HS-27A (cell line): ENCODE results near the gene GON4L.
"Not testable (repeated sequence)": the region's sequence is repeated elsewhere in the genome, so short reads cannot be mapped to it uniquely, and the experiment has no call there.

Source experiments
- DNase-seq: peaks from one replicate; pipeline ENCODE4 v3.0.0-alpha.2; 2012; ENCODE audit warnings: low read depth, missing footprints

Gene GON4L

GRCh38 chr1:155856975-155857930, at the start of gene GON4L:
Gene GON4L (minus strand): TSS chr1:155857214. CDS start chr1:155853780, 3,434 bp downstream.
- DNase-seq, result peak; percentile 77

DNA sequence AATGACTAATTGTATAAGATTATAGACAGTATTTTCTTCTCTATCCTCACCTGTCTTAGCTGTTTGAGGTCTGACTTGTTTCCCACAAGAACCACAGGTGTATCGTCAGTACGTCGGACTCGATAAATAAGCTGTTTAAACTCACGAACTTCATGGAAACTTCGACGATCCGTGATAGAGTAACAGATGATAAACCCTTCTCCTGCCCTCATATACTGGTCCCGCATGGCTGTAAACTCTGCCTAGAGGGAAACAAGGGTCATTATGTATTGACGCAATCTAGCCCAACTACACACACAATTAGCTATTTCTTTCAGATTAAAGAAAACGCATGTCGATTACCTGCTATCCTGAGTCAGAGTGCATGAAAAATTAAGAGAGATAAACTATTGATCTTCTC, 47.2 kb upstream of the GON4L start:
- no peak for DNase-seq

DNA sequence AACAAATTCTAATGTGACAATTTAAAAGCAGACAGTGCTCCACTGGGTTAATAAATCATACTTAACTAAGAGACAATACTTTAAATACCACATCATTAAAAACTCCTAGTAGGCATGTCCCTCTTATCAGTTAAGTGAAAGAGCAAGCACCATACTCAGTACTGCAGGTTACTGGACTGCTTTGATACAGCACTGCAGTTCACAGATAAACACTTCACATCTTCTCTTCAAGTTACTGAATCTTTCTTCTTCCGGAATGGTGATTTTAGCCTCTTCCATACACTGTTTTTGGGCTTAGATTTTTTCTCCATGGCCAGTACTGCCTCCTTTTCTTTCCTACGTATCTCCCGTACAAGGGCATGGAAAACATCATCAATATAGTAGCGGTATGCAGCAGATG, 43.1 kb upstream of the GON4L start:
- no peak for DNase-seq

DNA sequence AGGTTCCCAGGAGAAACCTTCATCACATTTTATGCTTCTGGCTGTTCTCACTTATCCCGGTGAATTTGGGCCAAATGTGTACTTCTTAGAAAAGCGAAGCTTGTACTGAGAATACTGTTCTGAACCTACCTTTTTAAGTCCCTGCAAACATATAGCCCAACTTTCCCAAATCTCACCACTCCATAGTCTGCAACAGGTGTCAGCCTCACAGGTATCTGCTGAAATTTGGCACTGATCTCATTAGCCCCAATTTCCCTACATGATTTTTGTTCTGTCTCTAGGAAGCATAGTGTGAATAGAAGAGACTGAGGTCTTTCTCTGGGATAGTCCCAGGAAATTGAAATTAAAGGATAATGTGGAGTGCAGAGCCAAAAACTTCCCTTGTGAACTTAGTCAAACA, 42.7 kb upstream of the GON4L start:
- no peak for DNase-seq

- DNase-seq, result no peak
These were observed 41.9 kb upstream of the GON4L start for GRCh38 chr1:155898888-155899287.

GRCh38 chr1:155897746-155898145, 40.7 kb upstream of the GON4L start:
- DNase-seq, result no peak

- not testable (repeated sequence) for DNase-seq
These were observed 39.5 kb upstream of the GON4L start for GRCh38 chr1:155896476-155896875.

GRCh38 chr1:155895617-155896016, 38.6 kb upstream of the GON4L start:
- not testable (repeated sequence) for DNase-seq

- peak; percentile 71 for DNase-seq
These were observed 36.6 kb upstream of the GON4L start for GRCh38 chr1:155893389-155894142.

DNA sequence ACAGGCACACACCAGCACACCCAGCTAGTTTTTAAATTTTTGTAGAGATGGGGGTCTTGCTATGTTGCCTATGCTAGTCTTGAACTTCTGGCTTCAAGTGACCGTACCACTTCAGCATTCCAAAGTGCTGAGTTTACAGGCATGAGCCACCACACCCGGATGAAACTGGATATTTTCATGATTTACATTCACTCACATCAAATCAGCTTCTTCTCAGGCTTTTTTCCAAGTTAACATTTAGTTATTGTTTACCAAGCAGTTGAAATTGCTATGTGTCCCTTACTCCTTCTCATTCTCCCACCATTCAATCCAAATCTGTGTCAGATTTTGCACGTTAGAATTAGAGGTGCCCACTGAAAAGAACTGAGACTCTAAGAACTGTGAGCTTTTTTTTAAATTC, 35.8 kb upstream of the GON4L start:
- DNase-seq, result no peak

DNA sequence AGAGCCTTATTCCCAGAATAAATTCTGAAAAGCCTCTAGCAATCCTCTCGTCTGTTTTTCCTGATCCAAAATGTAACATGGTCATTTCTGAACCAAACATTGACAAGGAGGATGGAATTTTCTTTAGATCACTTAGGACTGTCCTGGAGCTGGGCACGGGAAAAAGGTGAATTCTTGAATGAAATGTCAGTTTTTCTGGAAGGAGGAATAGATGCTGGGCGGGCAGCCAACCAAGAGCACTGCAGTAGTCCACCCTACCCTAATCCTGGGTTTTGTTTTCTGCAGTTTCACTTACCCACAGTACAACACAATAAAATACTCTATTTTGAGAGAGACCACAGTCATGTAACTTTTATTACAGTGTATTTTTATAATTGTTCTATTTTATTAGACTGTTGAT, 33.2 kb upstream of the GON4L start:
- DNase-seq, result no peak

GRCh38 chr1:155889566-155889965, 32.6 kb upstream of the GON4L start:
- no peak for DNase-seq

DNA sequence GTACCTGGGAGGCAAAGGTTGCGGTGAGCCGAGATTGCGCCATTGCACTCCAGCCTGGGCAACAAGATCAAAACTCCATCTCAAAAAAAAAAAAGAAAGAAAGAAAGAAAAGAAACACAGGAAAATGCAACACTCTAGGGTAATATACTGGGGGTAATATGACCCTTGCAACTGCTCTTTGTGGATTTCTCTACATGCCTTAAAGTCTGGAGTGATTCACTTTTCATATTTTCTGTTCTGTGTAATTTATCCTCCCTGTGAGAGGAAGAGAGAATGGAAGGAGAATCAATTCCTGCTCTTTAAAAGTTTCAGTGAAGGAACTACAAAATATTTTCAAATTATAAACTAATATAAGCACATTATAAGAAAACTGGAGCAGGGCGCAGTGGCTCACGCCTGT, 31.5 kb upstream of the GON4L start:
- no peak for DNase-seq

- no peak for DNase-seq
These were observed 28.0 kb upstream of the GON4L start for GRCh38 chr1:155884982-155885381.

DNA sequence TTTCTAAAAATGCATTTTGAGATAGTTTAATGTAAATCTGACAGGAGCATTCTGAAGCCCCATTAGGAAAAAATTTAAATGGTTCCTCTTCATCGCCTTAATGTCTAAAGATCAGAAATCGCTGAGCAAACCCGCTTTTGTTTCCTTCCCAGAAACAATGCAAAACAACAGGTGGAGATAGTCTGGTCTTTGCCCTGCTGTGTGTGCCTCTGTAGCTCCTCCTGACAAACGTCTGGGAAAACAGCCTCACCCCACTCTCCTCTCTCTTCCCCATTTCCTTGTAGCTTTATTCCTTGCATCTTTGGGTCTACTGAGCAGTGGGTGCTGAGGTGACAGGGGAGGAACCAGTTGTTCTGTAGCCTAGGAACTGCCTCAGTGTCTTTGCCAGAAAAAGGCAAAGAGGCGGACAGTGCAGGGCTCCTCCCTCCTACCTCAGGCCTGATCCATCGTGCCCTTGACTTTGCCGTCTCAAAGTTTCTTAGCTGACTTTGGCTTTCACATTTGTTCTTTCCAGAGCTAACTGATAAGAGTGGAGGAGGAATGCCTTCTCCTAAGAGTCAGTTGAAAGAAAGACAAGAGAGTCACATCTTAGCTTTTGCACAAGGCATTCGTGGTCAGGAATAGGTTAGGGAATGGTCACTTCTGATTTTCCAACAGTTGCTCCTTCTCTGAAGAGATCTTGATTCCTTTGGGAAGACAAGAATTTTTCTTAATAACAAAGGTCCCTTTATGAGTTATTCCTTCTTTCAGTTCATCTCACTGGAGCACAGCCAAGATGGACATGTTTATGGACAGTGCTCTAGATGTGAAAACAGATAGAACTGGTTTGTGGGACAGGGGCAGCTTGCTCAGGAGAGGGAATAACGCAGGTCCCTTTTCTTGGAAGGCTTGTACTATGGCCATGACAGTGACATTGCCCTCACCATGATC, 27.3 kb upstream of the GON4L start:
- DNase-seq, result no peak

GRCh38 chr1:155882766-155883165, 25.8 kb upstream of the GON4L start:
- DNase-seq, result no peak

DNA sequence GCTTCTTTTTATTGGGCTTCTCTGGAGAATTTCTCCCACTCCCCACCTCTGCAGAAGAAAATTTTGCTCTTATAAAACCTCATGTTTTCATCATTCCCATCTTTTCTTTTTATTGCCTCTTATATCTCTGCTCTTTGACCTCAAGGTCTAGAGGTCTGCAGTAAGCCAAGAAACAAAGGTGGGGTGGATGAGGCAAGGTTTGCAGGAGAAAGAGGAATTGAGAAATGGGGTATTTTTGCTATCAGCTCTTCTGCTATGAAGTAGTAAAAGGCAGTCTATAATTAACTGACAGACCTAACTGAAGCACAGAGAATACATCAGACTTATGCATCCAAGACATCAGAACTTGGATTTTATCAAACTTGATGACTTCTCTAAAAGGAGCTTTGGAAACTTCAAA, 25.2 kb upstream of the GON4L start:
- no peak for DNase-seq

- no peak for DNase-seq
These were observed 23.9 kb upstream of the GON4L start for GRCh38 chr1:155880950-155881349.

DNA sequence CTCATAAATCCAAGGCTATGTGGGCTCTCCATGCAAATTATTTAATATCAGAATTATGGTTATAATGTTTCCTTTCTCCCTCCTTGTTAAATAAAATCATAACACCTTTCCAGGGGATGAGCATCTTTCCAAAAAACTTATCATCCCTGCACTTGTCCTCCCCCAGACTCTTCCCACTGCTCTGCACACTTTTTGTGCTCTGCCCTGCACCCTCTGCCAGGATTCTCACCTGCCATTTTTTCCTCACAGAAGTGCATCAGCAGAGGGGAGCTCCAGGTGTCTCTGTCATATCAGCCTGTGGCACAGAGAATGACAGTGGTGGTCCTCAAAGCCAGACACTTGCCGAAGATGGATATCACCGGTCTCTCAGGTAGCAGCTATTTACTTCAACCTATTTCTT, 23.2 kb upstream of the GON4L start:
- no peak for DNase-seq

DNA sequence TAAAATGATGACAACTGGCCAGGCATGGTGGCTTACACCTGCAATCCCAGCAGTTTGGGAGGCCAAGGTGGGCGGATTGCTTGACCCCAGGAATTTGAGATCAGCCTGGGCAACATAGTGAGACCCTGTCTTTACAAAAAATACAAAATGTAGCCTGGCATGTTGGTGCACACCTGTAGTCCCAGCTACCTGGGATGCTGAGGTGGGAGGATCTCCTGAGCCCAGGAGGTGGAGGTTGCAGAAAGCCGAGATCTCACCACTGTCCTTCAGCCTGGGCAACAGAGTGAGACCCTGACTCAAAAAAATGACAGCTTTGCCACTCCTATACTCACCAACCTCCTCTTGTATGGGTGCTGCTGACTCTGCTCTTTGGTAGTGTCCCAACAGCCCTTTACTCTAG, 20.9 kb upstream of the GON4L start:
- DNase-seq, result no peak

- DNase-seq, result no peak
These were observed 16.8 kb upstream of the GON4L start for GRCh38 chr1:155873860-155874259.

- DNase-seq, result no peak
These were observed 15.5 kb upstream of the GON4L start for GRCh38 chr1:155872527-155872926.
